ENCODE data around the gene SYT2. TPM values are rescaled to one million over a fixed set of nuclear protein-coding genes. Genes with fewer than 3 reads are reported as not detected.

SYT2 gene
- total RNA-seq, 1 experiment from 2014 or later: not detected

- TF ChIP-seq ZBTB33 (IDR thresholded peaks at IDR 0.05; ENCODE audit: extremely low read depth, insufficient replicate concordance, low read length): no peak
- TF ChIP-seq ELF1 (IDR thresholded peaks at IDR 0.05; ENCODE audit: borderline replicate concordance, low read depth): no peak
- TF ChIP-seq ATF3 (IDR thresholded peaks at IDR 0.05): no peak
- TF ChIP-seq FOSL1 (IDR thresholded peaks at IDR 0.05; ENCODE audit: low read depth): no peak
- TF ChIP-seq MAX (IDR thresholded peaks at IDR 0.05): no peak
- no peak for TF ChIP-seq EZH2phosphoT487 (IDR thresholded peaks at IDR 0.05; ENCODE audit: borderline replicate concordance)
- TF ChIP-seq ZFX (IDR thresholded peaks at IDR 0.05): no peak
- TF ChIP-seq ZNF274 (IDR thresholded peaks at IDR 0.05; ENCODE audit: low read depth, low read length): no peak
These were observed 32.8 kb downstream of the SYT2 start (continued) for GRCh38 chr1:202677433-202677832.

GRCh38 chr1:202673531-202673930, 36.7 kb downstream of the SYT2 start:
- Histone ChIP-seq H4K20me1 (ENCODE audit: insufficient read depth) (no peaks in the 10 kb centered on the region), H3K9me3 (ENCODE audit: control insufficient read depth in 1 of 2, insufficient read depth in 1 of 2, low read depth in 1 of 2, low read length in 2 of 2) (no peaks in the 10 kb centered on the region), H3K27ac (ENCODE audit: low read depth, low read length) (no peak overlapping the region), H3K4me1 (ENCODE audit: control insufficient read depth in 1 of 2, insufficient read depth in 2 of 2, low read length in 2 of 2) (peaks cover 5 to 7% of the 10 kb centered on the region in 2 experiments; a peak in 2 of 4 replicates), H3K27me3 (ENCODE audit: insufficient read depth, low read length) (no peaks in the 10 kb centered on the region), H3K36me3 (ENCODE audit: control insufficient read depth in 1 of 2, insufficient read depth in 2 of 2, low read length in 2 of 2) (no peaks in the 10 kb centered on the region), H3K79me2 (ENCODE audit: insufficient read depth, low read length) (no peaks in the 10 kb centered on the region), H2AFZ (ENCODE audit: low read depth, low read length, poor library complexity, severe bottlenecking) (no peak overlapping the region), H3K4me3 (replicated peaks in 1 of 2; ENCODE audit: low read depth in 1 of 2, low read length in 2 of 2) (no peak overlapping the region), H3K9ac (ENCODE audit: low read length) (no peak overlapping the region), H3K9me2 (ENCODE audit: insufficient read depth) (no peaks in the 10 kb centered on the region), H3K4me2 (ENCODE audit: low read length) (no peak overlapping the region)
- intact Hi-C loops (cut with micrococcal nuclease): no loop called here
- CTCF ChIA-PET: no interaction called here
- POLR2A ChIA-PET: no interaction called here
- BruUV-seq (replicated peaks): no TSS peak
- DNase-seq (ENCODE audit: low read depth, low spot score) (no peak), ATAC-seq (no peak)
- RAD21 ChIA-PET (ENCODE audit: low non-redundant PET in 1 of 2, low total read pairs in 2 of 2, uncharacterized antibody in 2 of 2, unreplicated experiment in 2 of 2): no interaction called here
- TF ChIP-seq YY1 (IDR thresholded peaks at IDR 0.05; ENCODE audit: extremely low read depth, insufficient replicate concordance, low read depth, low read length) (no peak), CEBPB (IDR thresholded peaks at IDR 0.05; ENCODE audit: low read depth) (no peak), TCF7L2 (IDR thresholded peaks at IDR 0.05; ENCODE audit: borderline replicate concordance, extremely low read depth, insufficient read depth, insufficient read length) (no peak), MAX (IDR thresholded peaks at IDR 0.05) (no peak), CTCF (IDR thresholded peaks at IDR 0.05 in 2 of 3, conservative IDR thresholded peaks at IDR 0.05 in 1 of 3; ENCODE audit: borderline replicate concordance in 1 of 3, insufficient read depth in 1 of 3, low read depth in 2 of 3, low read length in 2 of 3) (no peak), SP1 (IDR thresholded peaks at IDR 0.05; ENCODE audit: low read depth) (no peak), EZH2 (IDR thresholded peaks at IDR 0.05) (no peak), SIN3A (IDR thresholded peaks at IDR 0.05; ENCODE audit: low read depth) (no peak), POLR2A (IDR thresholded peaks at IDR 0.05; ENCODE audit: borderline replicate concordance, extremely low read depth, insufficient read depth, insufficient read length) (no peak), ZFX (IDR thresholded peaks at IDR 0.05) (no peak), ATF3 (IDR thresholded peaks at IDR 0.05) (no peak), ZNF274 (IDR thresholded peaks at IDR 0.05; ENCODE audit: low read depth, low read length) (no peak), ELF1 (IDR thresholded peaks at IDR 0.05; ENCODE audit: borderline replicate concordance, low read depth) (no peak), ZBTB33 (IDR thresholded peaks at IDR 0.05; ENCODE audit: extremely low read depth, insufficient replicate concordance, low read length) (no peak), RAD21 (IDR thresholded peaks at IDR 0.05; ENCODE audit: low read depth) (no peak), JUND (IDR thresholded peaks at IDR 0.05) (no peak), CBX3 (IDR thresholded peaks at IDR 0.05; ENCODE audit: low read depth) (no peak)
